ENCODE results near the gene BNIP3.
"Not testable (repeated sequence)": the region's sequence is repeated elsewhere in the genome, so short reads cannot be mapped to it uniquely, and the experiment has no call there.

BNIP3 gene

DNA sequence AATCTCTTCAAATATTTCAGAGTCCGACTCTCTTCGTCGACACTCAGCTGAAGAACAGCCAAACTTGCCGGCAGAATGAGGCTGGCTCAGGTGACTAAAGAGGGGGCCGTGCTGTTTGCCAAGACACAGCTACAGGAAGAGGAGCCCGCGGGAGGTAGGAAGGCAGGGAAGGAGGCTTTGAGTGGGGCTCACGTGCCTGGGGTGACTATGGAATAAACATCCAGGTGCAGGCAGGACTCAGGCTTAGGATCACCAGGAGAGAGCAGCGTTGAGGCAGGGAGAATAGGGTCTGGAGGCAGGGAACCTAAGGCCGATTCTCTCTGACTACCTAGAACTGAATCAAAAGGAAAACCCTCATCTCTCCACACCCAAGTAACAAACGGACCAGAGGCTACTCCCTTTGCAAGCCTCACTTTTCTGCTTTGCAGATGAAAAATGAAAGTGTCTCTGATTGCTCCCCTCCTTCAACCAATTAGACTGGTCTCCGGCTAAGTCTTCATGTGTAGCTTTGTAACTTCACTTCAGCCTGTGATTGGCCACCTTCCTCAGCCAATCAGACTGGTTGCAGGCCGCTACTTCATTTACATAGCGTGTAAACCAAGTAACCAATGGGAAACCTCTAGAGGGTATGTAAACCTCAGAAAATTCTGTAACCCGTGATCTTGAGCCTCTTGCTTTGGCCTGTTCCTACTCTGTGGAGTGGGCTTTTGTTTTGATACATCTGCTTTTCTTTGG is 19.7 kb upstream of the BNIP3 start:
- no peak for FAIRE-seq

DNA sequence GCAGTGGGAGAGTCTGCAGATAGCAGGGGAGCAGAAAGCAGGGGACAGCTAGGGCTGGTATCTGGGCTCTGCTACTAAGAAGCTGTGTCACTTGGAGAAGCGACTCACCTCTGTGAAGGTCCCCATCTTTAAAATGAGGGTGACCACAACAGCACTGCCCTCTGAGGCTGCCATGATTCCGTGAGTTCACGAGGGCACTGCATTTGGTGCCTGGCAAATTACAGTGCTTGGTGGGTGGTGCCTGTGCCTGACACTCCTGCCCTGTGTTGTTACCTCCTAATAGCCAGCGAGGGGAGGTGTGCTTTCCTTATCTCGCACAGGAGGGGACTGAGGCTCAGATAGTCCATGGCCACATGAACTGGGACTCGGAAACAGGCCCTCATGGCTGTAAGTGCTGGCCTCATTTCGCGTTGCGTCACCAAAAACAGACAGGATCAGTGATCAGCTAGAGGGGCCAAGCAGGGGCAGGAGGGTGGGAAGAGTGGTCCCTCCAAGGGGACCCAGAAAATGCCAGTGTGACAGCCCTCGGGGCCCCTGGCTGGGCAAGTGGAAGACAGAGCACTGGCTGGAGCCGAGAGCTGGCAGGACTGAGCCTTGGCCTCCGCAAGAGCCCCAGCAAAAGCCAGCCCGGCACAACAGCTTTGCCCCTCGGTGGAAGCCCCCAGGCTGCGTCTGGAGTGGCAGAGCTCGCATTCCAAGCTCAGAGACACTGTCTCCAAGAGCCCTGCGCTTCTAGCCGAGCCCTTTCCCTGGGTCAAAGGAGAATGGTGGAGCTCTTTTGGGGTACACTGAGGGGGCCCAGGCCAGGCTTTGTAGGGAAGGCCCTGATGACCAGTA is 17.3 kb upstream of the BNIP3 start:
- FAIRE-seq = no peak

DNA sequence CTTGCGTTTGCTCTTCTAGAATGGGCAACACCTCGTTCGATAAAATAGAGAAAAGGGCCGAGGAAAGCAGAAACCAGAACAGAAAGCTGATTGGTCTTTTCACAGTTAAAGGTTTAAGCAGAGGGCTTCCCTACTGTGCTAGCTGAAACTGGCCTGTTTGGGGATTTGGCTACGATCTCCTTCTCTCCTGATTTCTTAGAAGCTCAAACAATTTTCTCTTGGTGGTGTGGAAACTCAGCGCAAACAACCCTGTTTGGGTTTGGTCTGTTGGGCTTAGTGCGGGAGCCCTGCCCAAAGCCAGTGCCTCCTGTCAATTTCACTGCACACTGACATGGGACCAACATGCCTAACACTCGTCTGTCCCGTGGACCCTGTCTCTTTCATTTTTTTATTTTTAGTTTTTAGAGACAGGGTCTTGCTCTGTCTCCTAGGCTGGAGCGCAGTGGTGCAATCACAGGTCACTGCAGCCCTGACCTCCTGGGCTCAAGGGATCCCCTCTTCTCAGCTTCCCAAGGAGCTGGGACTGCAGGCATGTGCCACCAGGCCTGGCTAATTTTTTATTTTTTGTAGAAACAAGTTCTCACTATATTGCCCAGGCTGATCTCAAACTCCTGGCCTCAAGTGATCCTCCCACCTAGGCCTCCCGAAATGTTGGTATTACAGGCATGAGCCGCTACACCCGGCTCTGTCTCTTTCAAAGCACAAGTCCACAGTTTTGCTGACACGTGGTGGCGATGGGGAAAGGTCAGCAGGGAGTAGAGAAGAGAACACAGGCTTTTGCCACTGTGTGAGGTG is 16.5 kb upstream of the BNIP3 start:
- FAIRE-seq = no peak

DNA sequence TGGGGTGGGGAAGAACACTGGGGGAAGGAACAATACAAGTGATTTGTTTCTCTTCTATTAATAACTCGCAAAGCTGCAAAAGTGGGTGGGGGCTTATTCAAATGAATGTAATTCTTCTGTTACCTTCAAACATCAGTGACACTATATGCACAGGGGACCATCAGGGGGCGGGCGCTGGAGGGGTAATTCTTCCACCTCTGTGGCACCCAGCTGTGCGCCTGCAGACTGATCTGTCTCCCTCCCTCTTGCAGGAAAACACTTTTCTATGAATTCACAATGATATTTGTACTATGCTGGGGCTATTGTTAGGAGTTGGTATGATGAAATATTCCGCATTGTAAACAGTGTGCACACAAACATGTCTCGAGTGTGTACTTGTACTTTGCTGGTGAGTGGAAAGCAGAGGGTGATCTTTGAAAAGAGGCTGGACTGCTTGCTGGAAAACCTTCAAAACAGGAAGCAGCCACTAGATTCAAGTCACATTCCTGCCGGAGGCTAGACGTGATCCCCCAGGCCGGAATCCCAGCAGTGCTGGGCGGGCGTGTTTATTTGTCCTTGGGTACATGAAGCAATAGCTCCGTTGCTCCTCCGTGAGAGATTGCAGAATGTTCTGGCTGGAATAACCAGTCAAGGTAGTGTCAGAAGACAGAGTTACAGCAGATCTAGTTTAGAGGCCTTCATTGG is 15.8 kb upstream of the BNIP3 start:
- no peak for FAIRE-seq

DNA sequence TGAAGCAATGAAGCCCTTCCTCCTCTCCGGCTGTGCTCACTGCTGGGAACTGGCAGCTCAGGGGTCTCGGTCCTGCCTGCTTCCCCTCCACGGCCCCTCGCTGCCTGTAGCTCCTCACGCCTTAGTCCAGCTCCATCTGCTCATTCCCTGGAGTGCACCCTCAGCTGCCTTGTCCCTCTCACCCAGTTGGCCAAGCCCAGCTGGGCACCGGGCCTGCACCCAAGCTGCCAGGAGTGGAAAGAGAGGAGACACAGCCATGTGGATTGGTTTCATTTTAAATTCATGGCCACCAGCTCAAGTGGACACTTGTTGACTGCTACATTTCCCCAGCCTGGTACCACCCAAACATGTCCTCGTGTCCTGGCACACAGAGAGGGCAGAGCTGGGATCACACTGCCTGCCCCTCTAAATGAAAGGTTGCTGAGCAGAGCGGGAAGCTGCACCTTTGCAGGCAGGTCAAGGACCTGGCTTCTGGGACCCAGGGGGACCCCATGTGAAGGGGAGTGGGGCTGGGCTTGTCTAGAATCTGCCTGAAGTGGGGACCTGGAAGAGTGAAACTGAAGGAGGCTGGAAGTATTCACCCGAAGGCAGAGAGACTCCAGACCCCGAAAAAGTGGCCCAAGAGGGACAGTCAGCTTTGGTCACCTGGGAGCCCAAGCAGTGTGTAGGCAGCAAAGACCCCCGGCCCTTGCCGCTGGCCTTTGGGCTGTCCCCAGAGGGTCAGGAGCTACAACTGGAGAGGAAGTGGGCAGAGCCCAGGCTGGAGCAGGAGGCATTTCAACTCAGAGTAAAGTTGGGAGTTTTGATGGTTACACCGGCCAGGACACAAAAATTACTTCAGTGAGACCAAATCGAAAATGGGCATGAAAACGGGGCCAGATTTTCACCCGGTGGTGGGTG is 15.0 kb upstream of the BNIP3 start:
- no peak for FAIRE-seq

DNA sequence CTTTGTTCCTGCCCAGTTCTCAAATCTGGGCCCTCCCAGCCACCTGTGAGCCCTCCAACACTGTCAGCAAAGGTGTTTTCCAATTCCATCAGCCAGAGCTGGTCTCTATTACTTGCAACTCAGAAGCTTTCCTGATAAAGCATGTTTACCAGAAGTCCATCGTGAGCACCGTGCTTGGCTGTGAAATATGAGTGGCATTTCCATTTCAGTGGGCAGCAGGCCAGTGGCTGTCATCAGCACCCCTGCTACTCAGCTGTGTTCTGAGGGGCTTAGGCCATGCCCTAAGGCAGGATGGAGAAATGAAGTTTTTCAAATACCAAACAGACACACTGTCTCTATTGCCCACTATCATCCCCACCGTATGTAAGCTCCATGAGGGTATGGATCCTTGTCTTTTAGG is 12.7 kb upstream of the BNIP3 start:
- no peak for FAIRE-seq

DNA sequence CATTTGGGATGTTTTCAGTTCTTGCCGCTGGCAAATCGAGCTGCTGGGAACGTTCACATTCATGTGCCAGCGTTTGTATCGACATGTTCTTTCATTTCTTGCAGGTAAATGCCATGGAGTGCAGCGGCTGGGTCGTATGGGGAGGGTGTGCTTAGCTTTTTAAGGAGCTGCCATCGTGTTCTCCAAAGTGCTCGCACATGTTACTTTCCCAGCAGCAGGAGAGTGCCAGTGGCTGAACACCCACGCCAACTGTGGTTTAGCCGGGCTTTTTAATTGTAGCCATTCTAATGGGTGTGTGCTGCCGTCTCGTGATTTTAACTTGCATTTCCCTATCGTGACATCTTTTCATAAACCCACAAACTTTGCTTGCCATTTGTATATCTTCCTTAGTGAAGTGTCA is 11.6 kb upstream of the BNIP3 start:
- FAIRE-seq = no peak

DNA sequence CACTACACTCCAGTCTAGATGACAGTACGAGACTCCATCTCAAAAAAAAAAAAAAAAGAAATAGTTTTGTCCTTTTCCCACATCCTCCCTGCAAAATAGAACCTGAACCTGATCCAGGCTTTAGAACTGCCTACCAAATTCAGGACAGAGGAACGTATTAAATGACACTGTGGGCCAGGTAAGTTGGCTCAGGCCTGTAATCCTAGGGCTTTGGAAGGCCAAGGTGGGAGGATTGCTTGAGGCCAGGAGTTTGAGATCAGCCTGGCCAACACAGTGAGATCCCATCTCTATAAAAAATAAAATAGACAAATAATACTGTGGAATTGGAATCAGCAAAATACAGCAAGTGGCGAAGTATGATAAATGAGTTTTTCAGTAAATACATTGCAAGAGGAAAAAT is 10.0 kb upstream of the BNIP3 start:
- no peak for FAIRE-seq

DNA sequence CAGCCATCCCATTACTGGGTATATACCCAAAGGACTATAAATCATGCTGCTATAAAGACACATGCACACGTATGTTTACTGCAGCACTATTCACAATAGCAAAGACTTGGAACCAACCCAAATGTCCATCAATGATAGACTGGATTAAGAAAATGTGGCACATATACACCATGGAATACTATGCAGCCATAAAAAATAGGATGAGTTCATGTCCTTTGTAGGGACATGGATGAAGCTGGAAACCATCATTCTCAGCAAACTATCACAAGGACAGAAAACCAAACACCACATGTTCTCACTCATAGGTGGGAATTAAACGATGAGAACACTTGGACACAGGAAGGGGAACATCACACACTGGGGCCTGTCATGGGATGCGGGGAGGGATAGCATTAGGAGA is 6.1 kb upstream of the BNIP3 start:
- FAIRE-seq = not testable (repeated sequence)

DNA sequence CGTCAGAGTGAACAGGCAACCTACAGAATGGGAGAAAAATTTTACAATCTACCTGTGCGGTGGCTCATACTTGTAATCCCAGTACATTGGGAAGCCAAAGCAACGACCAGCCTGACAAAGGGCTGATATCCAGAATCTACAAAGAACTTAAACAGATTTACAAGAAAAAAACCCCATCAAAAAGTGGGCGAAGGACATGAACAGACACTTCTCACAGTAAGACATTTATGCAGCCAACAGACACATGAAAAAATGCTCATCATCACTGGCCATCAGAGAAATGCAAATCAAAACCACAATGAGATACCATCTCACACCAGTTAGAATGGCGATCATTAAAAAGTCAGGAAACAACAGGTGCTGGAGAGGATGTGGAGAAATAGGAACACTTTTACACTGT is 5.6 kb upstream of the BNIP3 start:
- not testable (repeated sequence) for FAIRE-seq

DNA sequence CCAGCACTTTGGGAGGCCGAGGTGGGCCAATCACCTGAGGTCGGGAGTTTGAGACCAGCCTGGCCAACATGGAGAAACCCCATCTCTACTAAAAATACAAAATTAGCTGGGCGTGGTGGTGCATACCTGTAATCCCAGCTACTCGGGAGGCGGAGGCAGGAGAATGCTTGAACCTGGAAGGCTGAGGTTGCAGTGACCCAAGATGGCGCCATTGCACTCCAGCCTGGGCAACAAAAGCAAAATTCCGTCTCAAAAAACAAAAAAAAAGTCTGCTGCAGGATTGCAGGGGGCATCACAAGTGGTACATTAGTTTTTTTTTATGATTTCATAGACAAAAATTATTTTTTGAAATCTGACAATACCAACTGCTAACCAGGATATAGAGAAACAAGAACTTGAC is 5.1 kb upstream of the BNIP3 start:
- FAIRE-seq = not testable (repeated sequence)

DNA sequence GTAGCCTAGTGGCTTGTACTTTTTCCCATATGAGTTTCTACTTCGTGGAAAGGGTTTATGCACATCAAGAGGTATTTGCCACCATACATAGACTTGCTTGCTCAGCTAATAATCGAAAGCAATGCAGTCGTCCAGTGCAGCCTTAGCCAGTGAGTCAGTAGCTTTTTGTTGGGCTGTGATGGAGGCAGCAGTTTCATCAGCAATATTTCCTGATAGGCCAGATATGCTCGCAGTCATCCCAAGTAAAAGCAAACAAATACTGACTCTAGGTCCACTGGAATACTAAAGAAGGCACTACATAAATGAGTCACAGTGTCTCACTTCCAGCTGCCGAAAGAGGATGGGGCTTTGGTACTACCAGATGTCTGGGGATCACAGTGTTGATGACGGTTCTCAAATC is 2.1 kb upstream of the BNIP3 start:
- no peak for FAIRE-seq

DNA sequence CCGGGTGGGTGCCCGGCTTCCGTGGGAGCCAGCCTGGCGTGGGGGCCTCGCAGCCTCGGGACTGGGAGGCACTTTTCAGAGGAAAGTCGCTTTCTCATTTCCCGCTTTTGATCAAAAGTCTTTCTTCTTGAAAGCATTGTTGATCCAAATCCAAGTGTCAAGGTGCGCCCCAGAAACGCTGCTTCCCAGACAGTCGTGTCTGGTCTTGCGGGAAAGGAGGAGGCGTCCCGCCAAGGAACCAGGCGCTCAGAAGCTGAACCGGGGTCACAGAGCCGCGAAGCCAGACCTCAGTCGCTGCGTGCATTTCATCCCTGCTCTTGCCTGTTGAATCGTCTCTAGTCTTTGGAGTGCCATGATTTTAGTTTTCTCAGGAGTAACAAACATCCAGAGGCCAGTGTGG is 1.1 kb upstream of the BNIP3 start:
- no peak for FAIRE-seq

DNA sequence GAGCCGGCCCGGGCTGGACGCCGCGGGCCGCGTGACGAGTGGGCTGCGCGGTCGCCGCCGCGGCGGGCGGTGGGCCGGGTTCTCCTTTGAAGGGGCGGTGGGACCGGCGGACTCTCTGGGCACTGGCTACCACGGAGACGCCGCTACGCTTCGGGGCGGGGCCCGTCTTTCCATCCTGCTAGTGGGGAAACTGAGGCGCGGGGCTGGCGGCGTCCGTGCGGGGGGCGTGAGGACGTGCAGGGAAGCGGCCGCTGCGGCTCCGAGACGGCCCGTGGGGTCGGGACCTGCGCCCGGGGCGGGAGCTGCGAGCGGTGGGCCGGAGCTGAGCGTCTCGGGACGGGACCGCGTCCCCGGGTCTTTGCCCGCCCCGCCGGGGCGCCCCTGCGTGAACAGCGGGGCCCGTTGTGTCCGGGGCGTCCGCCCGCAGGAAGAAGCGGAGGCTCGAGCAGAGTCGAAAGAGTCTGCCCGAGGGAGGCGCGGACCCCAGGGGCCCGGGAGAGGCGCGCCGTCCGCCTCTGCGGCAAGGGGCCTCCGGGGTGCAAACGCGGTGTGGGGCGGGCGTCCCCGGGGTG is 548 bp upstream of the BNIP3 start:
- FAIRE-seq = no peak

DNA sequence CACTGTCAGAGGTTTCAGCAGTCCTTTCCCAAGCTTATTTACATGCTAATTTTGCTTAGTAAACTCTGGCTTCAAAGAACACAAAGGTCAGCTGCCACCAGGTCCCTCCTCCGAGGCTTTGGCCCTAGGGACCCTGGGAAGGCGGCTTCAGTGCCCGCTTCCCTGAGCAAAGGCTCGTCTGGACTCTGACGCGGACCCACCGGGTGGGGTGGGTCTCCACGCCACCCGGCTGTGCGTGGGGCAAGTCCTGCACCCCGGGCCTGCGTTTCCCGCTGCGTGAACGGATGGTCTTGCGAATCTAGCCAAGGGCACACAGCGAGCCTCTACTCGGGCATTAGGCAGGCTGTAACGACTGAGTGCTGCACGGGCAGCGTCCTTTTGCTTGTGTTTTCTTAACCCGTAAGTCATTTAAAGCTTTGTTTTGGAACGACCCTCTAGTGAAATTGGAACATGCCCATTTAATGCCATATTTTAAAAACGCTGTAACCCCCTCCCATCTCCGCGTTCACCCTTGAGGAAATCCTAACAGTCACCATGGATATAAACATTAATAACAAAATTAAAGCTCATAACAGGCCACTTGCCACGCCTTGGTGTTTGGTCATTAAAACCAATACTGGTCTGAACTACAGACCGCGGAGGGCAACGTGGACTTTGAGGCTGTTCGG is 828 bp downstream of the BNIP3 start:
- FAIRE-seq = no peak

DNA sequence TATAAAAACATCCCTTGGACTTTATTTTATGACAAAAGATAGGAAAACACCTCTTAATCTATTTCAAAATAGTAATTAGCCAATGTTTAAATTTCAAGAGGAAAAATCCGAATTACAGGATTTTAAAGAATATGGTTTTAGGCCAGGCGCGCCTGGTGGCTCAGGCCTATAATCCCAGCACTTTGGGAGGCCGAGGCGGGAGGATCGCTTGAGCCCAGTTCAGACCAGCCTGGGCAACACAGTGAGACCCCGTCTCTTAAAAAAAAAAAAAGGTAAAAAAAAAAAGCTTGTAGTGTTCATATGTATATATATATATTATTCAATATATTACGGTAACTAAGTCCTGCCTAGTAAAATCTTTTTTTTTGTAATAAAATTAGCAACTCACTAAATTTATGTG is 1.4 kb downstream of the BNIP3 start:
- FAIRE-seq = no peak

DNA sequence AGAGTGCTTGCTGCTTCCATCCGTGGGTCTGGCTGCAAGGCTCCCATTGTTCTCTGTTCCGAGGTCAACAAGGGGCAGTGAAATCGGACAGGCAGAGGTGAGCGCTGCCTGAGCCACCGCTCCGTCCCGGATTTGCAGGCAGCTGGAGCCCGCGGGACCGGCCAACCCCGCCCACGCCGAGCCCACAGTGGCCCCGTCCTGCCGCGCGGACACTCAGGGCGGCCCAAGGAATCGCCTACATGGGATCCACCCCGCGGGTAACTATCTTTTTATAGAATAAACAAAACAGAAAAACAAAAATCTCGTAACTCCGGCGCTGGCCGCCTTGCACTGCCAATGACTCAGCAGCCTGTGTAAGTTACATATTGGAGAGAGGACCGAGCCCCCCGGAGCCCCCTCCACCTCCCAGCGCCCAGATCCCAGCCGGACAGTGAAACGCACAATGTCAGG is 1.9 kb downstream of the BNIP3 start:
- no peak for FAIRE-seq

DNA sequence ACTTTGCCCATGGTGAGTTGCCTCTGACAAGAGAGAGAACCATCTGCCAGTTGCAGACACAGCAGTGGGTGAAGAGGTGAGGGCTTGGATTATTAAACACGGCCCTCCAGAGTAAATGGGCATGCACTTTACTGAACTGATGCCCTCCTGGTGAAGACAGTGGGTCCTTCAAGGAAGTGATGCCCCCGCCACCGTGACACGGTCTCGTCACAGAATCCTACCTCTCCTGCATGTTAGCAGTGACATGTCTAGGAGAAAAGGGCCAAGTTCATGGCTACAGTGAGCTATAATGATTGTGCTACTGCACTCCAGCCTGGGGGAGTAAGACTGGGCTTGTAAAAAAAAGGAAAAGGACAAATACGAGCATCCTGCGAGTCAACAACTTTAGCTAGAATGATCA is 2.4 kb downstream of the BNIP3 start:
- no peak for FAIRE-seq

DNA sequence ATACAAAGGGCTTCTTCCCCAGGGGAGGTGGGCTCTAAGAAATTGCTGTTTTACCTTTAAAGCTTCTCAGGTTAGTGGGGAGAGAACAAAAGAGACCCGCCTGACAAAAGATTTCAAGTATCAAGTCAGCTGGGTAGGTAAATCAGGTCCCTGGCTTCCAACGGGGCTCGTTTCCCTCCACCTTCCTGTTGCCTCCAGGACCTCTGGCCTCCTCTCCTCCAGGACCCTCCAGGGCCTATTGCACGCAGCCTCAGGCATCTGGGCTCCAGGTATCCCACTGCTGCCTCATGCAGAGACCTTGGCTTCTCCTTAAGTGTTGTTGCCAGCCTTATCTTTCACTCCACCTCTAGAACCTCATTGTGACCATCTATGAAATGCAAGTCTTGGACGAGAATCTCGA is 2.9 kb downstream of the BNIP3 start:
- no peak for FAIRE-seq

DNA sequence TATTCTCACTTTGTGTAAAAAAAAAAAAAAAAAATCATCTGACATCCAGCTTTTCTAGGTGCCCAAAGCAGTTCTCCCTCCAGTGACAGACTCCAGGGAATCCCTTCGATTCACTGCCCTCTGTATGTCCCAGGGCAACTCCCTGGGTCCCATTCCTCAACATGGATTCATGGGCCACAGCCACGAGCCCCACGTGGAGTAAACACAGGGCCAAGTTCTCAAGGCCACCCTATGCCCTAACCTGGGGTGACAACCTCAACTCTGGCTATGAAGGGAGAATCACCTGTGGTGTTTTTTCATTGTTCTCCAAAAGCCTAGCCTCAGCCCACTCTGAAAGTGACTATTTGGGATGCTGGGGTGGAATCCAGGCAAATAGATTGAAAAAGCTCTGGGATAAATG is 3.4 kb downstream of the BNIP3 start:
- no peak for FAIRE-seq

All from colon (tissue), 2 donors.